ENCODE measurements around the gene CELSR1. TPM values are rescaled to one million over a fixed set of nuclear protein-coding genes. Genes with fewer than 3 reads are reported as not detected.

CELSR1 gene
- total RNA-seq, 2 experiments from 2014 or later, result 1.0 to 1.1 TPM

DNA sequence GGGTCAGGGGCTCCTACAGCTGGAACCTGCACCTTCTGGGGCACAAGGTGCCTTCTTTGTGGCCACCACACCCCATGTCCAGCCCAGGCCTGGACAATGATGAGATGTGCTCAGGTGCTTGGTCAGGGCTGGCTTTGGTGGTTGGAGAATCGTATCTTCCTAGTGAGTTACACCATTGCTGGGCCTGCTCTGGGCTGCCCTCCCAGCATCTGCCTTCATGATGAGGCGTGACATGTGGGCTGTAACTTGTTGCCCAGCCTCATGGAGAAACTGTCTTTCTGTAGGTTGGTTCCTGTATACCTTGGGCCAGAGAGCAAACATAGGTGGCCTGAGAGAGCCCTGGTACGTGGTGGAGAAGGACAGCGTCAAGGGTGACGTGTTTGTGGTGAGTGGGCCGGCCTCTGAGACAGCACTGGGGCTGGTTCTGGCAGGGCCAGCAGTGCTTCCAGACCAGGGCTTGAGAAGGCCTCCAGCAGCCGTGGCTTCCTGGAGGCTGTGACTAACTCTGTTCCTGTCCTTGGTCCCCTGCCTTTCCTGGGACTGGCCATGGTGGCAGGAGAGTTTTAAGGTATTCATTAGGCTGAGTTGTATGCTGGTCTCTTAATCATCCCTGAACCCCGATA is 183.8 kb downstream of the CELSR1 start:
- Mint-ChIP-seq H3K9me3 (no peaks in the 10 kb centered on the region), H3K4me3 (no peak overlapping the region), H3K4me1 (ENCODE audit: low read depth) (no peaks in the 10 kb centered on the region), H3K27me3 (no peaks in the 10 kb centered on the region), H3K36me3 (ENCODE audit: low read depth) (peaks cover 67% of the 10 kb centered on the region), H3K27ac (no peak overlapping the region)
- DNase-seq, result no peak
- H3K36me3 ChIP-seq (ENCODE audit: insufficient read depth, low read length), result peaks cover 76% of the 10 kb centered on the region
- peaks cover 3% of the 10 kb centered on the region for H3K4me1 ChIP-seq (ENCODE audit: insufficient read depth, low read length)
- no peaks in the 10 kb centered on the region for H3K27me3 ChIP-seq (ENCODE audit: control insufficient read depth in 1 of 2, insufficient read depth in 2 of 2, low read length in 2 of 2)
- ChIA-PET CTCF (no interaction called here), POLR2A (no interaction called here)
- TF ChIP-seq, protein P1, sequence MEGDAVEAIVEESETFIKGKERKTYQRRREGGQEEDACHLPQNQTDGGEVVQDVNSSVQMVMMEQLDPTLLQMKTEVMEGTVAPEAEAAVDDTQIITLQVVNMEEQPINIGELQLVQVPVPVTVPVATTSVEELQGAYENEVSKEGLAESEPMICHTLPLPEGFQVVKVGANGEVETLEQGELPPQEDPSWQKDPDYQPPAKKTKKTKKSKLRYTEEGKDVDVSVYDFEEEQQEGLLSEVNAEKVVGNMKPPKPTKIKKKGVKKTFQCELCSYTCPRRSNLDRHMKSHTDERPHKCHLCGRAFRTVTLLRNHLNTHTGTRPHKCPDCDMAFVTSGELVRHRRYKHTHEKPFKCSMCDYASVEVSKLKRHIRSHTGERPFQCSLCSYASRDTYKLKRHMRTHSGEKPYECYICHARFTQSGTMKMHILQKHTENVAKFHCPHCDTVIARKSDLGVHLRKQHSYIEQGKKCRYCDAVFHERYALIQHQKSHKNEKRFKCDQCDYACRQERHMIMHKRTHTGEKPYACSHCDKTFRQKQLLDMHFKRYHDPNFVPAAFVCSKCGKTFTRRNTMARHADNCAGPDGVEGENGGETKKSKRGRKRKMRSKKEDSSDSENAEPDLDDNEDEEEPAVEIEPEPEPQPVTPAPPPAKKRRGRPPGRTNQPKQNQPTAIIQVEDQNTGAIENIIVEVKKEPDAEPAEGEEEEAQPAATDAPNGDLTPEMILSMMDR (IDR thresholded peaks at IDR 0.05), result no peak
- no peak overlapping the region for H3K27ac ChIP-seq (ENCODE audit: low read depth in 1 of 2, low read length in 2 of 2)
- no peaks in the 10 kb centered on the region for H3K9me3 ChIP-seq (ENCODE audit: control insufficient read depth in 1 of 2, insufficient read depth in 1 of 2, low read length in 2 of 2)
- intact Hi-C loops (cut with DNase I, micrococcal nuclease), result no loop called here
- ATAC-seq (ENCODE audit: poor library complexity), result no peak
- no peak overlapping the region for H3K4me3 ChIP-seq (ENCODE audit: low read length)

DNA sequence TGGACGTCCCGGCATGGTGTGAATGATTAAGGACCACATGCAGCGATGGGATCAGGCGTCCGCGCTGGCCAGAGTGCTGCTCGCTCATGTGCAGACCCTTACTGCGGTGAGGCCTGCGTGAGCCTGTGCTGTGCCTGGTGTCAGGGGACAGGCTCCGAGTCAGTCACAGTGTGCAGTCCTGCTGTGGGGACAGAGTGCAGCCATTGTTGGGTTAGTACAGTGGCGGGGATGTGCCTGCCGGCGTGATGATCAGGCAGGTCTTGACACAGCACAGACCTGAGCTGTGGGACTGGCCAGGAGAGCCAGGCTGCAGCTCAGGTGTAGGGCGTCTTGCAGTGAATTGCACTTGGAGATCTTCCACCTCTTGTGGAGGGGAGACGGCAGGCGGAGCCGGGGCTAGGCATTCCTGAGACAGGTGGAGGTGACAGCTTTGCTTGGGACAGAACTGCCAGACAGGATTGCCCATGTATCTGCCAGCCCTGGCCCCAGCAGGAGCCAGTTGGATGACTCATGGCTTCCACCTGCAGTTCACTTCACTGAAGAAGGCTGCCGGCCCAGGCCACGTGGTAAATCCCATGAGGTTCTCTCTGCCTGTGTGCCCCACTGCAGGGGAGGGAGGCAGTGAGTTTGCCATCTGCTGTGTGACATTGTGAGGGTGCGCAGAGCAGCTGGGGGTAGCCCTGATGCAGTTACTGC is 184.6 kb downstream of the CELSR1 start:
- ChIA-PET POLR2A (no interaction called here), CTCF (no interaction called here)
- no peak overlapping the region for H3K27ac ChIP-seq (ENCODE audit: low read depth in 1 of 2, low read length in 2 of 2)
- Mint-ChIP-seq H3K9me3 (no peaks in the 10 kb centered on the region), H3K27me3 (no peaks in the 10 kb centered on the region), H3K4me1 (ENCODE audit: low read depth) (no peaks in the 10 kb centered on the region), H3K36me3 (ENCODE audit: low read depth) (peaks cover 72% of the 10 kb centered on the region), H3K27ac (no peak overlapping the region), H3K4me3 (no peak overlapping the region)
- H3K4me3 ChIP-seq (ENCODE audit: low read length), result no peak overlapping the region
- intact Hi-C loops (cut with DNase I, micrococcal nuclease), result no loop called here
- no peak for DNase-seq
- TF ChIP-seq, protein P1 (IDR thresholded peaks at IDR 0.05), result no peak
- H3K4me1 ChIP-seq (ENCODE audit: insufficient read depth, low read length), result peaks cover 3% of the 10 kb centered on the region
- ATAC-seq (ENCODE audit: poor library complexity), result no peak
- no peaks in the 10 kb centered on the region for H3K9me3 ChIP-seq (ENCODE audit: control insufficient read depth in 1 of 2, insufficient read depth in 1 of 2, low read length in 2 of 2)
- H3K36me3 ChIP-seq (ENCODE audit: insufficient read depth, low read length), result peaks cover 83% of the 10 kb centered on the region
- no peaks in the 10 kb centered on the region for H3K27me3 ChIP-seq (ENCODE audit: control insufficient read depth in 1 of 2, insufficient read depth in 2 of 2, low read length in 2 of 2)

DNA sequence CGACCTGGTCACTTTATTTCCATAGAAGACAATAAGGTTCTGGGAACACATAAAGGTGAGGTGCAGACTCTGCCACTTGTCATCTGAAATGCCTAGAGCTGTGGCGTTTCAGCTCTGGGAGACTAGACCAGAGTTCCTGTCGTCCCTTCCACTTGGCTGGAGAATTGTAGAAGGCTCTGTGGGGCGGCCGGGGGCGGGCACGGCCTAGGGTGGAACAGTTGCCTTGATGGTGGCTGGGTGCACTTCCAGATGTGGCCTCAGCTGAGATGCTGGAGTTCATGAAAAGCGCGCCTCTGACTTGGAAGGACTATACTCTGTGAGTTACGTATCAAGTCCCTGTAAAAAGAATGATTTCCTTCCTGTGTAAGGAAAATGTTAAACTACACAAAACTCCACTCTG is 185.1 kb downstream of the CELSR1 start:
- intact Hi-C loops (cut with DNase I, micrococcal nuclease), result no loop called here
- H3K27me3 Mint-ChIP-seq, result no peaks in the 10 kb centered on the region
- DNase-seq, result no peak
- Histone ChIP-seq H3K4me3 (ENCODE audit: low read length) (no peak overlapping the region), H3K27me3 (ENCODE audit: control insufficient read depth in 1 of 2, insufficient read depth in 2 of 2, low read length in 2 of 2) (no peaks in the 10 kb centered on the region), H3K9me3 (ENCODE audit: control insufficient read depth in 1 of 2, insufficient read depth in 1 of 2, low read length in 2 of 2) (no peaks in the 10 kb centered on the region), H3K4me1 (ENCODE audit: insufficient read depth, low read length) (peaks cover 3% of the 10 kb centered on the region), H3K36me3 (ENCODE audit: insufficient read depth, low read length) (peaks cover 89% of the 10 kb centered on the region), H3K27ac (ENCODE audit: low read depth in 1 of 2, low read length in 2 of 2) (no peak overlapping the region)
- H3K9me3 Mint-ChIP-seq, result no peaks in the 10 kb centered on the region
- H3K4me1 Mint-ChIP-seq (ENCODE audit: low read depth), result no peaks in the 10 kb centered on the region
- peaks cover 77% of the 10 kb centered on the region for H3K36me3 Mint-ChIP-seq (ENCODE audit: low read depth)
- ChIA-PET CTCF (no interaction called here), POLR2A (no interaction called here)
- no peak for ATAC-seq (ENCODE audit: poor library complexity)
- H3K27ac Mint-ChIP-seq, result no peak overlapping the region
- TF ChIP-seq, protein P1 (IDR thresholded peaks at IDR 0.05), result no peak
- no peak overlapping the region for H3K4me3 Mint-ChIP-seq

Data from CD4-positive, alpha-beta T cell (primary cell).